Endothelial cell of umbilical vein (primary cell): ENCODE results near the gene MCC. TPM values are rescaled to one million over a fixed set of nuclear protein-coding genes. Genes with fewer than 3 reads are reported as not detected.

ENCODE experiments used
- BruUV-seq: library from RNA; stranded (reverse); fragments of 400-500 nt; replicated peaks from 2 replicates; lab custom pipeline; 2021; lab: Mats Ljungman, UMichigan
- CTCF ChIA-PET: fragments of 300-600, 350-600 bp; sonication (Branson Sonifier 250); formaldehyde crosslinking; loops from one replicate; lab custom pipeline; 2021; ENCODE audit warnings: antibody characterized with exemption, inconsistent platforms; lab: Charles Lee
- POLR2A ChIA-PET: fragments of 300-600, 350-600 bp; sonication (Branson Sonifier 250); formaldehyde crosslinking; loops from one replicate; lab custom pipeline; 2021; ENCODE audit warnings: antibody characterized with exemption, inconsistent platforms; lab: Charles Lee
- DNase-seq: peaks from one replicate; pipeline ENCODE4 v3.0.0-alpha.2; 2011; ENCODE audit warnings: low read depth, low spot score
- FAIRE-seq: peaks from 2 replicates; lab custom pipeline; 2011; peaks lifted over from hg19 to GRCh38; lab: Jason Lieb, UNC
- H2AFZ ChIP-seq: 2 replicates; pipeline ENCODE4 v1.6.0; 2012; ENCODE audit warnings: low read depth, low read length, control low read depth, inconsistent platforms
- H3K27ac ChIP-seq: 2 replicates; pipeline ENCODE4 v1.5.1; 2011; ENCODE audit warnings: low read depth, mild to moderate bottlenecking, control low read depth, low read length, moderate library complexity; ENCODE audit not compliant: insufficient read depth
- H3K27me3 ChIP-seq, 2 experiments: 2 replicates each; pipeline versions ENCODE4 v1.6.0 to v1.6.1; 2011; ENCODE audit warnings: low read length in 2 of 2, mixed read lengths in 1 of 2; ENCODE audit not compliant: control insufficient read depth in 2 of 2, insufficient read depth in 2 of 2
- H3K36me3 ChIP-seq, 2 experiments: 2 replicates in 1 of 2; 3 replicates in 1 of 2; pipeline ENCODE4 v1.5.1; 2011; ENCODE audit warnings: low read length in 2 of 2, mild to moderate bottlenecking in 1 of 2, moderate library complexity in 1 of 2; ENCODE audit not compliant: control insufficient read depth in 2 of 2, insufficient read depth in 2 of 2; ENCODE audit errors: extremely low read depth in 1 of 2
- H3K4me1 ChIP-seq: 3 replicates; pipeline ENCODE4 v1.5.1; 2011; ENCODE audit warnings: mild to moderate bottlenecking, low read length; ENCODE audit not compliant: control insufficient read depth, insufficient read depth; ENCODE audit errors: extremely low read depth
- H3K4me2 ChIP-seq: 2 replicates; pipeline ENCODE4 v1.6.1; 2011; ENCODE audit warnings: low read length, control low read depth, mixed read lengths; ENCODE audit not compliant: insufficient read depth
- H3K4me3 ChIP-seq, 3 experiments: fragments of 200-600 bp in 1 of 3; sonication (generic), shearing (Covaris generic) in 1 of 3; replicated peaks in 1 of 3; 2 replicates each; pipeline ENCODE4 v1.5.1; 2011 to 2016; ENCODE audit warnings: control low read depth in 3 of 3, low read length in 3 of 3, mild to moderate bottlenecking in 2 of 3, inconsistent platforms in 1 of 3, low read depth in 1 of 3, moderate library complexity in 1 of 3; ENCODE audit not compliant: insufficient read depth in 1 of 3
- H3K79me2 ChIP-seq: 2 replicates; pipeline ENCODE4 v1.6.0; 2012; ENCODE audit warnings: low read length, inconsistent platforms; ENCODE audit not compliant: control insufficient read depth, insufficient read depth
- H3K9ac ChIP-seq: replicated peaks from 2 replicates; pipeline ENCODE3; 2011; ENCODE audit warnings: low read length, control low read depth; ENCODE audit not compliant: insufficient read depth; ENCODE audit errors: extremely low read depth
- H3K9me1 ChIP-seq: replicated peaks from 3 replicates; pipeline ENCODE4 v1.6.0; 2011; ENCODE audit warnings: mild to moderate bottlenecking, low read length; ENCODE audit not compliant: control insufficient read depth, insufficient read depth; ENCODE audit errors: extremely low read depth
- H3K9me3 ChIP-seq: replicated peaks from 2 replicates; pipeline ENCODE4 v1.5.1; 2012; ENCODE audit warnings: low read length, inconsistent platforms; ENCODE audit not compliant: control insufficient read depth, insufficient read depth
- H4K20me1 ChIP-seq: replicated peaks from 2 replicates; pipeline ENCODE3; 2011; ENCODE audit warnings: mild to moderate bottlenecking, low read length; ENCODE audit not compliant: control insufficient read depth, insufficient read depth; ENCODE audit errors: extremely low read depth
- CTCF ChIP-seq, 2 donors: IDR thresholded peaks; 1 replicate in 1 of 2; 2 replicates in 1 of 2; pipeline ENCODE4 v1.5.1; 2011; ENCODE audit warnings: low read length in 2 of 2, mild to moderate bottlenecking in 2 of 2, moderate library complexity in 2 of 2, control low read depth in 1 of 2, inconsistent platforms in 1 of 2, low read depth in 1 of 2; ENCODE audit not compliant: insufficient read depth in 1 of 2; ENCODE audit errors: extremely low read depth in 1 of 2
- EZH2 ChIP-seq: IDR thresholded peaks from 2 replicates; pipeline ENCODE4 v1.6.1; 2012; ENCODE audit warnings: borderline replicate concordance, low read depth, mild to moderate bottlenecking, moderate library complexity, low read length, inconsistent platforms; ENCODE audit not compliant: severe bottlenecking
- FOS ChIP-seq: IDR thresholded peaks from 2 replicates; pipeline ENCODE4 v1.6.1; 2011; ENCODE audit warnings: mild to moderate bottlenecking, low read length, moderate library complexity, borderline replicate concordance; ENCODE audit not compliant: insufficient read depth
- GATA2 ChIP-seq: IDR thresholded peaks from 2 replicates; pipeline ENCODE4 v1.7.0; 2011; ENCODE audit warnings: low read depth, mild to moderate bottlenecking, moderate library complexity, mixed read lengths, low read length; ENCODE audit not compliant: insufficient read length, insufficient read depth
- JUN ChIP-seq: IDR thresholded peaks from 2 replicates; pipeline ENCODE4 v1.6.1; 2011; ENCODE audit warnings: borderline replicate concordance, low read depth; ENCODE audit not compliant: insufficient read length, insufficient read depth
- MYC ChIP-seq: IDR thresholded peaks from one replicate; pipeline ENCODE4 v1.6.1; 2011; ENCODE audit warnings: mild to moderate bottlenecking, low read depth, low read length
- POLR2A ChIP-seq: IDR thresholded peaks from 2 replicates; pipeline ENCODE4 v1.6.1; 2012; ENCODE audit warnings: low read depth, mild to moderate bottlenecking, control low read depth, low read length
- POLR2AphosphoS5 ChIP-seq: IDR thresholded peaks from 2 replicates; pipeline ENCODE4 v1.6.1; 2012; ENCODE audit warnings: low read depth, mild to moderate bottlenecking, control low read depth, low read length, moderate library complexity; ENCODE audit not compliant: insufficient read depth
- dilution Hi-C: fragments of 300-500 bp; cut with MboI; formaldehyde crosslinking; loops from one replicate; pipeline ENCODE4 v1.15.0; 2019; ENCODE audit warnings: low sequenced_read_pairs; ENCODE audit not compliant: extremely low pct_ligation_motif_present
- intact Hi-C: fragments of 100-400 bp; cut with micrococcal nuclease; formaldehyde crosslinking; loops from one replicate; pipeline ENCODE4 v1.10.0; 2022
- polyA plus RNA-seq, 4 experiments: library from polyadenylated mRNA; depleted of rRNA in 3 of 4; stranded (reverse) in 3 of 4; unstranded in 1 of 4; fragments of >200 nt; gene quantifications; 2 replicates each; pipeline versions ENCODE4 v1.2.1 to v1.2.3, GENCODE V29; 2011 to 2012; ENCODE audit warnings: missing spikeins in 1 of 4
- total RNA-seq: library from RNA; stranded (reverse); gene quantifications from 2 replicates; pipeline ENCODE4 v1.2.3, GENCODE V29; 2021
- TF ChIP-seq, protein P1 (sequence below): IDR thresholded peaks from 2 replicates; pipeline ENCODE4 v1.6.1; 2011; ENCODE audit not compliant: insufficient read depth, insufficient read length

MCC gene
- total and polyA plus RNA-seq, 2 donors (not counting 3 experiments of a cell fraction or from before 2014, with no cell fraction given), result 6.9 to 27.5 TPM

DNA sequence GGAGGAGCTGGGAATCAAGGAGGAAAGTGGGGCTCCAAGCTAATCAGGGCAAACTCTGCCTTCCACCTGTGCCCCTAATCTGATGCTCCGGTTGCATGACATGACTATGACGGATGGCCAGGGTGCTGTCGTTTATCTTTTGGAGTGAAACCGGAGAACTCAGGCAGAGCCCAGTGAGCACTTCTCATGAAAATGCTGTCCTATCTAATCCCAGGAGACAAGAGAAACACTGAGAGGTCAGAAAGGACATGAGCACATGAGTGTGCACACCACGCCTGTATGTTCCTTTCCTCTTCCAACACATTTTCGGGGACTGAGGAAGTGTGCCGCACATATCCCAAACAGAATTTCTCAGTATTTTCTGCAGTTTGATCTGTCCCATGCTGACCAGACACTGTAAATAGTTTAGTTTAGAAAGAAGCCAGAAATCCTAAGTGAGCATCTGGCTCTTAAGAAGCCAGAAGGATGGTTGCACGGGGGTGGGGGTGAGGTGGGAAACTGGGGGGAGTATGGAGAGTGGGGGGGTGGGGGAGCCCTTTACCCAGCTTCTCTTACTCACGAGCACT is 270.6 kb downstream of the MCC start:
- FAIRE-seq, result no peak
- intact Hi-C loops (no loop called here), dilution Hi-C loops (no loop called here)
- Histone ChIP-seq H3K36me3 (no peaks in the 10 kb centered on the region), H3K79me2 (no peaks in the 10 kb centered on the region), H3K4me1 (peaks cover 23% of the 10 kb centered on the region), H3K4me3 (no peak overlapping the region), H3K9me3 (no peaks in the 10 kb centered on the region), H3K4me2 (no peak overlapping the region), H3K9me1 (no peaks in the 10 kb centered on the region), H3K27ac (no peak overlapping the region), H4K20me1 (no peaks in the 10 kb centered on the region), H2AFZ (no peak overlapping the region), H3K9ac (no peak overlapping the region), H3K27me3 (no peaks in the 10 kb centered on the region)
- TF ChIP-seq, protein P1, sequence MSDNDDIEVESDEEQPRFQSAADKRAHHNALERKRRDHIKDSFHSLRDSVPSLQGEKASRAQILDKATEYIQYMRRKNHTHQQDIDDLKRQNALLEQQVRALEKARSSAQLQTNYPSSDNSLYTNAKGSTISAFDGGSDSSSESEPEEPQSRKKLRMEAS, result no peak
- TF ChIP-seq JUN (no peak), CTCF (IDR thresholded peaks at IDR 0.05; ENCODE audit: extremely low read depth in 1 of 2, insufficient read depth in 1 of 2, low read depth in 1 of 2, low read length in 2 of 2) (no peak), MYC (no peak), POLR2A (no peak), POLR2AphosphoS5 (no peak), FOS (no peak), GATA2 (no peak), EZH2 (no peak)
- no peak for DNase-seq
- ChIA-PET POLR2A (interaction anchor here (1.4 kb wide), 1 partner anchor 77 kb away, joined by 6 read pairs; no protein-coding TSS in a partner anchor), CTCF (interaction anchor here (0.9 to 2.5 kb wide), 4 partner anchors 14 to 77 kb away, joined by 3 to 6 read pairs (median 3); no protein-coding TSS in a partner anchor)
- BruUV-seq, result no TSS peak
